ENCODE results near the gene HMGN1.

HMGN1 gene

GRCh38 chr21:39311164-39311563 lies 37.7 kb downstream of the HMGN1 start:
- H3K4me3 ChIP-seq (ENCODE audit: low read length in 2 of 2), result no peak overlapping the region

GRCh38 chr21:39307466-39307865 lies 41.4 kb downstream of the HMGN1 start:
- Histone ChIP-seq H3K4me1 (ENCODE audit: control insufficient read depth in 2 of 2, insufficient read depth in 2 of 2, low read length in 2 of 2) (peaks cover 4 to 5% of the 10 kb centered on the region in 2 donors), H3K27me3 (ENCODE audit: control insufficient read depth in 2 of 2, insufficient read depth in 2 of 2, low read length in 2 of 2) (no peaks in the 10 kb centered on the region), H3K36me3 (ENCODE audit: control insufficient read depth in 2 of 2, insufficient read depth in 2 of 2, low read length in 2 of 2) (peaks cover 9% of the 10 kb centered on the region in 2 donors), H3K27ac (ENCODE audit: low read depth in 2 of 2, low read length in 2 of 2) (no peak overlapping the region), H3K4me3 (ENCODE audit: low read length in 2 of 2) (no peak overlapping the region), H3K9me3 (ENCODE audit: control insufficient read depth in 2 of 2, low read length in 2 of 2) (no peaks in the 10 kb centered on the region), H3K9ac (ENCODE audit: low read depth in 1 of 2, low read length in 2 of 2) (no peak overlapping the region)

More at GRCh38 chr21:39311164-39311563, 37.7 kb downstream of the HMGN1 start:
- no peak overlapping the region for H3K27ac ChIP-seq (ENCODE audit: low read depth in 2 of 2, low read length in 2 of 2)
- peaks cover 7 to 9% of the 10 kb centered on the region in 2 donors for H3K36me3 ChIP-seq (ENCODE audit: control insufficient read depth in 2 of 2, insufficient read depth in 2 of 2, low read length in 2 of 2)
- no peaks in the 10 kb centered on the region for H3K27me3 ChIP-seq (ENCODE audit: control insufficient read depth in 2 of 2, insufficient read depth in 2 of 2, low read length in 2 of 2)
- H3K9ac ChIP-seq (ENCODE audit: low read depth in 1 of 2, low read length in 2 of 2), result no peak overlapping the region
- H3K9me3 ChIP-seq (ENCODE audit: control insufficient read depth in 2 of 2, low read length in 2 of 2), result no peaks in the 10 kb centered on the region
- peaks cover 8 to 14% of the 10 kb centered on the region in 2 donors for H3K4me1 ChIP-seq (ENCODE audit: control insufficient read depth in 2 of 2, insufficient read depth in 2 of 2, low read length in 2 of 2)

DNA sequence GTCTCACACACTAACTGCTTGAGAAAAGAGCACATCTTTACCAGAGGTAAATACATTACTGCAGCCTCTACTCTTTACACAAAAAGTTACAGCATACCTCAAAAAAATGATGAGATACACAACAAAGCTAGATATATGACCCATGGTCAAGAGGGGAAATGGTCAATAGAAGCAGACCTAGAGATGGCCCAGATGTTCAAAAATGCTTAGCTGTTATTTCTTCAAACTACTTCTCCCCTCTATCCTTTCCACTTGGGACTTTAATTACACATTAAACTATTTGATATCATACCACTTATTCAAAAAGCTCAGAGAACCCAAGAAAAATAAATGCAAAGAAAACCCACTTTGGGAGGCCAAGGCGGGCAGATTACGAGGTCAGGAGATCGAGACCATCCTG lies 48.3 kb downstream of the HMGN1 start:
- Histone ChIP-seq H3K36me3 (ENCODE audit: control insufficient read depth in 2 of 2, insufficient read depth in 2 of 2, low read length in 2 of 2) (peaks cover 20 to 42% of the 10 kb centered on the region in 2 donors), H3K27ac (ENCODE audit: low read depth in 2 of 2, low read length in 2 of 2) (no peak overlapping the region), H3K4me1 (ENCODE audit: control insufficient read depth in 2 of 2, insufficient read depth in 2 of 2, low read length in 2 of 2) (no peaks in the 10 kb centered on the region), H3K4me3 (ENCODE audit: low read length in 2 of 2) (no peak overlapping the region), H3K9me3 (ENCODE audit: control insufficient read depth in 2 of 2, low read length in 2 of 2) (no peaks in the 10 kb centered on the region), H3K27me3 (ENCODE audit: control insufficient read depth in 2 of 2, insufficient read depth in 2 of 2, low read length in 2 of 2) (no peaks in the 10 kb centered on the region), H3K9ac (ENCODE audit: low read depth in 1 of 2, low read length in 2 of 2) (no peak overlapping the region)

DNA sequence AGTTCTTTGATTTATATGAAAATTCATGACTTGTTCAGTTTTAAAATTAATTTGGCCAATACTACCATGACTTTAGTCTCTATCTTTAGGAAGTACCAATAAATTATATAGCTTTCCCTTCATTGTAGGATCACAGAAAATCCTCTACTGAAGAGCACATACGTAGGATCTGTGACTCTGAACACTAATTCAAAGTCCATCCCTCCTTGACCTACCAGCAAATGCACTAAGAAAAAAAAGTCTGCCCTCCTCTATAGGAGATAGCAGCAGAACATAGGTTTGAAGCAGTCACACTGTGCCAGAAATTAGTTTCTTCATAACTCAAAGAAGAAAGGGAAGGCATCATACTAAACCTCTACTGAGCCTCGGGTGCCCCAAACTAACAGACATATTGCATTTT lies 52.0 kb downstream of the HMGN1 start:
- H3K9me3 ChIP-seq (ENCODE audit: control insufficient read depth in 2 of 2, low read length in 2 of 2), result no peaks in the 10 kb centered on the region
- no peak overlapping the region for H3K9ac ChIP-seq (ENCODE audit: low read depth in 1 of 2, low read length in 2 of 2)
- H3K27me3 ChIP-seq (ENCODE audit: control insufficient read depth in 2 of 2, insufficient read depth in 2 of 2, low read length in 2 of 2), result no peaks in the 10 kb centered on the region
- H3K4me1 ChIP-seq (ENCODE audit: control insufficient read depth in 2 of 2, insufficient read depth in 2 of 2, low read length in 2 of 2), result no peaks in the 10 kb centered on the region
- no peak overlapping the region for H3K4me3 ChIP-seq (ENCODE audit: low read length in 2 of 2)
- no peak overlapping the region for H3K27ac ChIP-seq (ENCODE audit: low read depth in 2 of 2, low read length in 2 of 2)
- peaks cover 44 to 58% of the 10 kb centered on the region in 2 donors for H3K36me3 ChIP-seq (ENCODE audit: control insufficient read depth in 2 of 2, insufficient read depth in 2 of 2, low read length in 2 of 2)
